ENCODE measurements around the gene RAB23. TPM values are rescaled to one million over a fixed set of nuclear protein-coding genes. Genes with fewer than 3 reads are reported as not detected.

Gene RAB23
- total and polyA plus RNA-seq, 8 donors: 0.69 to 4.5 (median 1.6) TPM

DNA sequence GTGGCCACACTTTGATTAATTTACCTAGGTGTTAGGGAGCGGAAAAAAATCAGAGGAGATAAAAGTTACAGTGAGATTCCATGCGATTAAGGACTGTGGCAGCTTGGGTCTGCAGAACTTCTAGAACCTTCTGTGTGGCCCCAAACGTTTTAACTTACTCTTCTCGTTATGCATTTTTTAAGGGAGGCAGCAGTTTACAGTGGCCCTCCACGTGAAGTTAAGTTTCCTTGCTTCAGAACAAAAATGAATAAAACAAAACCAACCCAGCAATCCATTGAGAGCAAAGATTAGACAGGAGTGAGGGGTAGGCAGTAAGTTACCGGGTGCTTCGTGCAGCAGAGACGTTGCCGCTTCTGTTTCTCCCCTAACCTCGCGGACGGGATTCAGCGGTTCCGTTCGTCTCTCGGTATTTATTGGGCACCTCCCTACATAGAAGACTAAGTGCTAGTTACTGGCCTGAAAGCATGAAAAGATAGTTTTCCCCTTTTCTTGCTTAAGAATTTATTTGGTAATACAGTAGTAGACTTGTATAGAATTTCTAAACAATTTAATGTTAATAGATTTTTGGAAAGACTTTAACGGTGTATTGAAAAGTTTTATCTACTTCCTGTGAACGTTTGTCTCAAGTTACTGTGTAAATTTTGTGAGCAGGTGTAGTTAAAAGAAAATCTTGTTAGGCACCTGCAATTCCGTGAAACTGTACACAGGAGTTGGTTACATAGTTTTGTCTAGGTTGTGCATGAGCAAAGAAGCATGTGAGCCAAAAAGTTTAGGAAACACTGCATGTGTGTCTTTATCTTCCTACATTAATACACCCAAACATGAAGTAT, 48.8 kb downstream of the RAB23 start:
- WGBS, 2 donors: 1 to 2% methylated on average over 19 of the region's 19 CpGs
- ATAC-seq (peak in 3 of 4 donors; percentile 39 to 51 (median 44)), FAIRE-seq (no peak), DNase-seq (peak in 1 of 6 donors; percentile 21)
- TF ChIP-seq, protein P1, sequence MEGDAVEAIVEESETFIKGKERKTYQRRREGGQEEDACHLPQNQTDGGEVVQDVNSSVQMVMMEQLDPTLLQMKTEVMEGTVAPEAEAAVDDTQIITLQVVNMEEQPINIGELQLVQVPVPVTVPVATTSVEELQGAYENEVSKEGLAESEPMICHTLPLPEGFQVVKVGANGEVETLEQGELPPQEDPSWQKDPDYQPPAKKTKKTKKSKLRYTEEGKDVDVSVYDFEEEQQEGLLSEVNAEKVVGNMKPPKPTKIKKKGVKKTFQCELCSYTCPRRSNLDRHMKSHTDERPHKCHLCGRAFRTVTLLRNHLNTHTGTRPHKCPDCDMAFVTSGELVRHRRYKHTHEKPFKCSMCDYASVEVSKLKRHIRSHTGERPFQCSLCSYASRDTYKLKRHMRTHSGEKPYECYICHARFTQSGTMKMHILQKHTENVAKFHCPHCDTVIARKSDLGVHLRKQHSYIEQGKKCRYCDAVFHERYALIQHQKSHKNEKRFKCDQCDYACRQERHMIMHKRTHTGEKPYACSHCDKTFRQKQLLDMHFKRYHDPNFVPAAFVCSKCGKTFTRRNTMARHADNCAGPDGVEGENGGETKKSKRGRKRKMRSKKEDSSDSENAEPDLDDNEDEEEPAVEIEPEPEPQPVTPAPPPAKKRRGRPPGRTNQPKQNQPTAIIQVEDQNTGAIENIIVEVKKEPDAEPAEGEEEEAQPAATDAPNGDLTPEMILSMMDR (IDR thresholded peaks at IDR 0.05): no peak
- H3K27ac ChIP-seq: peak overlapping the region in 3 of 4 donors; percentile 76 to 90 (median 87)
- no peaks in the 10 kb centered on the region for H3K36me3 ChIP-seq
- H3K4me3 ChIP-seq: peak overlapping the region; percentile 44 to 76 (median 66)
- H3K9me3 ChIP-seq: no peaks in the 10 kb centered on the region
- peaks cover 0 to 3% (median 0%) of the 10 kb centered on the region in 3 donors for H3K4me1 ChIP-seq
- no peaks in the 10 kb centered on the region for H3K27me3 ChIP-seq
- intact Hi-C loops (cut with DNase I): no loop called here

DNA sequence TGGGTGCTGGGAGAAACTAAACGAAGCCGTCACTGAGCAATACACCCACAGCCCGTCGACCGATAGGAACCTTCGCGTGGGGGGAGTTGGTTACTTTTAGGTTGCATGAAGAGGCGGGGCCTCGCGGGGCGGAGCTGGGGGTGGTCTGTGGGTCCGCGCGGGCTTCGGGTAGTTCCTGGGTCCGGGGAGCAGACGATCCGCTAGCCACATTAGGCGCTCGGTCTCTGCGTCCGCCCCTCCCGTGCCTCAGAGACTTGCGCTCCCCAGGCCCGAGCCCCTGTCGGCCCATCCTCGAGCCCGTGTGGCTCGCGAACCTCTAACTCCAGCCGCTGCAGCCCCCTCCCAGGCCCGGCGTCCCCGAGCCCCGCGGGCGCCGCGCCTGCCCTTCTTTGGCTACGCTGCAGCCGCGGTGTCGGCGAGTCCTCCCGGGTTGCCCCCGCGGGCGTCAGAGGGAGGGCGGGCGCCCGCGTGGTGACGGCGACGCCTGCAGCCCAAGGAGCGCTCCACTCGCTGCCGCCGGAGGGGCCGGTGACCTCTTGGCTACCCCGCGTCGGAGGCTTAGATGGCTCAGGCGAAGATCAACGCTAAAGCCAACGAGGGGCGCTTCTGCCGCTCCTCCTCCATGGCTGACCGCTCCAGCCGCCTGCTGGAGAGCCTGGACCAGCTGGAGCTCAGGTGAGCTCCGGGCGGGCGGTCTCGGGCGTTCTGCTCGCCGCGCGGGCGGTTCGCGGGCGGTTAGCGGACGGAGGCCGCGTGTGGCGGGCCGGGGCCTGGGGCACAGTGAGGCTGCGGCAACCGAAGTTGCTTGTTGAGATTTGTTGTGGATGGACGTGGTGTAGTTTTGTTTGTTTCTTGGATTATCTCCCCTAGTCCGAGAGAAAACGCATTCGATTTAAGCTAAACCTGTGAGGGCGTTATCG, 49.7 kb downstream of the RAB23 start, which contains the start of gene BAG2:
BAG2 (plus strand) TSS at position 191 of the 920 bp plus-strand sequence; CDS start at position 563, 372 bp downstream.
- intact Hi-C loops (cut with DNase I): no loop called here

DNA sequence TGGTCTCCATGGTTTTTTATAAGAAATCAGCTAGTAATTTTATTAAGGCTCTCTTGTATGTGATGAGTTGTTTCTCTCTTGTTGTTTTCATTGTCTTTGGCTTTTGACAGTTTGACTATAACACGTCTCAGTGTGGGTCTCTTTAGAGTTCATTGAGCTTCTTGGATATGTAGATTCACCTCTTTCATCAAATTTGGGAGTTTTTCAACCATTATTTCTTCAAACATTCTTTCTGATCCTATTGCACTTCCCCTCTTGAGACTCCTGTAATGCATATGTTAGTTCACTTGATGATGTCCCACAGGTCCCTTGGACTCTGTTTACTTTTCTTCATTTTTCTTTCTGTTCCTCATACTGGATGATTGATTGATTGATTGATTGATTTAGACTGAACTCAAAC, 57.0 kb downstream of the RAB23 start:
- Histone ChIP-seq H3K36me3 (peaks cover 0 to 9% (median 0%) of the 10 kb centered on the region in 3 donors), H3K4me1 (no peaks in the 10 kb centered on the region), H3K4me3 (no peak overlapping the region), H3K27me3 (no peaks in the 10 kb centered on the region), H3K27ac (no peak overlapping the region), H3K9me3 (no peaks in the 10 kb centered on the region)
- TF ChIP-seq, protein P1 (IDR thresholded peaks at IDR 0.05): no peak
- DNase-seq (no peak), FAIRE-seq (no peak), ATAC-seq (no peak)
- 97 to 98% methylated on average over 1 of the region's 1 CpG for WGBS, 2 donors
- intact Hi-C loops (cut with DNase I): no loop called here

More for the DNA sequence above, 49.7 kb downstream of the RAB23 start, which contains the start of gene BAG2:
- H3K36me3 ChIP-seq: no peaks in the 10 kb centered on the region
- peak within 1 kb of the TSS; percentile 44 to 76 (median 66) for H3K4me3 ChIP-seq
- FAIRE-seq (no peak), ATAC-seq (peak; percentile 90 to 96 (median 94)), DNase-seq (peak; percentile 74 to 90 (median 85))
- H3K4me1 ChIP-seq: peaks cover 0 to 3% (median 0%) of the 10 kb centered on the region in 3 donors
- TF ChIP-seq, protein P1 (IDR thresholded peaks at IDR 0.05): no peak
- H3K27me3 ChIP-seq: no peaks in the 10 kb centered on the region
- H3K9me3 ChIP-seq: no peaks in the 10 kb centered on the region
- 0% methylated on average over 85 to 97 of the region's 97 CpGs for WGBS, 2 donors
- peak within 1 kb of the TSS; percentile 64 to 90 (median 82) for H3K27ac ChIP-seq

DNA sequence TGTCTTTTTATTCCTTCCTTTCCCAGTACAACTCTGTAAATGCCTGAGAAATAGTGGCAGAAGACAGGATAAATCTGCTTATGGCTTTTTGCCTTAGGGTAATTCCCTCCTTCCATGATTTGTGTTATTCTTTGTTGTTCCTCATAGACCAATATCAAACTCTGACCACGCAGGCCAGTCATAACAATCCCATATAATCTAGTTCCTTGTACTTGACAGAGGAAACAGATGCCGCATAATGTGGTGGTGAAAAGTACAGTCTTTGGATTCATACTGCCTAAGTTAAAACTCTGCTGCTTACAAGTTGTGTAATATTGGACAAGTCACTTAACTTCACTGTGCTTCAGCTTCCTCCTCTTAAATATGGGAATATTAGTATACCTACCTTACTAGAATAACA, 58.2 kb downstream of the RAB23 start:
- Histone ChIP-seq H3K9me3 (peaks cover 0 to 2% (median 0%) of the 10 kb centered on the region in 4 donors), H3K36me3 (peaks cover 0 to 9% (median 0%) of the 10 kb centered on the region in 3 donors), H3K27ac (no peak overlapping the region), H3K27me3 (no peaks in the 10 kb centered on the region), H3K4me3 (no peak overlapping the region), H3K4me1 (no peaks in the 10 kb centered on the region)
- no peak for FAIRE-seq
- no peak for DNase-seq
- TF ChIP-seq, protein P1 (IDR thresholded peaks at IDR 0.05): no peak
- intact Hi-C loops (cut with DNase I): no loop called here
- ATAC-seq: no peak
- WGBS, 2 donors: 97 to 99% methylated on average over 2 of the region's 2 CpGs
